ENCODE data around the gene KDM2B.

KDM2B gene

DNA sequence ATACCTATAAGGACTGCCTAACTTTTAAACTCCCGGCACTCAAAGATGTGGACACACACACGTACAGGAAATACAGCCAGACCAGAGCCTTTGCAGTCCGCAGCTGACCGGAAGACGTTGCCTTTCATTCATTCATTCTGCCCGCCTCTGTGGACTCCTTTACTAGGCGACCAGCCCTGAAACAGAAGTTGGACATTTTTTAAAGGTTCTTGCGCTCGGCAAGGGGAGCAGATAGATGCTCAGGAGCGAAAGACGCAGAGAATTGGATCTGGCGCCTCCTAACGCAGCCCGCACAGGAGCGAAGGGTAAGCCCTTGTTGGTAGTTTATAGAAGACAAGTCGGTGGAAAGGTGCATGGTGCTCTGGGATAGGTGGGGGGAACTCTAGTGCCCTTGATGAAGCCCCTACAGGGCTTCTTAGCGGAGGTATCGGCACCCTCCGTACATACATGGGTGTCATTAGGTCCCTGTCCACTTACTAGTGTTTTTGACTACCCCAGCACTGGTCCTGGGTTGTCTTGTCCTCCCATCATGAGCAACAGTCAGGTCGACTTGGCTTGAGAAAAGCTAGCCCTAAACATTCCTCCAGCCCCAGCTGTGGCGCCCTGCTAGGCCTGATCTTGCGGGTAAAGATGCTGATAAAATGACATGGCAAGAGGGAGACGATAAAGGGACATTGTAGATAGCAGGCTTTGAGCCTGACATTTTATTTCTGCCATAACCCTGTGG is at the start of gene KDM2B:
TSS of gene KDM2B (minus strand) at position 65 of the 727 bp plus-strand sequence. CDS start 112 bp downstream, outside the sequence.
- Mint-ChIP-seq H3K27ac (peak within 1 kb of the TSS; percentile 98), H3K36me3 (no peaks in the 10 kb centered on the region), H3K27me3 (no peaks in the 10 kb centered on the region), H3K9me3 (ENCODE audit: low read depth) (no peaks in the 10 kb centered on the region), H3K4me1 (ENCODE audit: low read depth) (peaks cover 42% of the 10 kb centered on the region), H3K4me3 (peak within 1 kb of the TSS; percentile 97)

DNA sequence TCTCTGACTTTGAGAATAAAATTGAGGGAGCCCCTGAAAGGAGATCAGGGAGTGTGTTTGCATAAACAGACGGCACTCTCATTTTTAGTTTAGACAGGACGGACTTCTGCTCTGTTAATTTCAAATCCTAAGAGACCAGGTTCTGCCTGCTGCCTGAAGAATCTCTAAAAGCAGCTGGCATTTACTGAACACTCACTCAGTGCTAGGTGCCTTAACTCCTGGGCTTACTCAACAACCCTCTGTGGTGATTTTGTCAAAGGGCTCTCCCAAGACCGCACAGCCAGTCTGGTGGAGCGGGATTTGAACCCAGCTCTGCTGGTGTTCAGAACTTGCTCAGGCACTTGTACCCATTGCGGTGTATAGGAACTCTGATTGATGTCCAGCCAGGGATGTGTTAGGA is 47.7 kb upstream of the KDM2B start:
- Mint-ChIP-seq H3K4me1 (ENCODE audit: low read depth) (peaks cover 62% of the 10 kb centered on the region), H3K27me3 (no peaks in the 10 kb centered on the region), H3K27ac (peak overlapping the region; percentile 97), H3K9me3 (ENCODE audit: low read depth) (no peaks in the 10 kb centered on the region), H3K4me3 (peak overlapping the region; percentile 94), H3K36me3 (peaks cover 9% of the 10 kb centered on the region)

DNA sequence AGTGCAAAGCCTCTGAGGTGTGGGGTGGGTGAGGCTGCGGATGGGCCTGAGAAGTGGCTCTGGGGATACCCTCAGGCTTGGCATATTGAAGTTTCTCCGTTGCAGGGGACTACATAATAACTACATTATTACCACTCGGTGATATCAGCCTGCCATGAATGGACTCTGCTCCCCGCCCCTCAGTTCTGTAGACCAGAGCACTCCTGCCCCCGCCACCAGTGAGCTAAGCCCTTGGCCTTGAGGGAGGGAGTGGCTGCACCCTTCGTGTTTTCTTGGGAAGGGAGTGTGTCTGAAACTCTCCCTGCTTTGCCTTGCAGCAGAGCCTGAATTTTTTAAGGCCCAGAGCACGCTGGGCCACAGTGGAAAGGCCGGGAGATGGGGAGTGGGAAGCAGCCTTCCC is 47.2 kb upstream of the KDM2B start:
- H3K9me3 Mint-ChIP-seq (ENCODE audit: low read depth) = no peaks in the 10 kb centered on the region
- H3K36me3 Mint-ChIP-seq = peaks cover 9% of the 10 kb centered on the region
- H3K4me3 Mint-ChIP-seq = peak overlapping the region; percentile 94
- H3K27ac Mint-ChIP-seq = peak overlapping the region; percentile 97
- H3K4me1 Mint-ChIP-seq (ENCODE audit: low read depth) = peaks cover 59% of the 10 kb centered on the region
- no peaks in the 10 kb centered on the region for H3K27me3 Mint-ChIP-seq

DNA sequence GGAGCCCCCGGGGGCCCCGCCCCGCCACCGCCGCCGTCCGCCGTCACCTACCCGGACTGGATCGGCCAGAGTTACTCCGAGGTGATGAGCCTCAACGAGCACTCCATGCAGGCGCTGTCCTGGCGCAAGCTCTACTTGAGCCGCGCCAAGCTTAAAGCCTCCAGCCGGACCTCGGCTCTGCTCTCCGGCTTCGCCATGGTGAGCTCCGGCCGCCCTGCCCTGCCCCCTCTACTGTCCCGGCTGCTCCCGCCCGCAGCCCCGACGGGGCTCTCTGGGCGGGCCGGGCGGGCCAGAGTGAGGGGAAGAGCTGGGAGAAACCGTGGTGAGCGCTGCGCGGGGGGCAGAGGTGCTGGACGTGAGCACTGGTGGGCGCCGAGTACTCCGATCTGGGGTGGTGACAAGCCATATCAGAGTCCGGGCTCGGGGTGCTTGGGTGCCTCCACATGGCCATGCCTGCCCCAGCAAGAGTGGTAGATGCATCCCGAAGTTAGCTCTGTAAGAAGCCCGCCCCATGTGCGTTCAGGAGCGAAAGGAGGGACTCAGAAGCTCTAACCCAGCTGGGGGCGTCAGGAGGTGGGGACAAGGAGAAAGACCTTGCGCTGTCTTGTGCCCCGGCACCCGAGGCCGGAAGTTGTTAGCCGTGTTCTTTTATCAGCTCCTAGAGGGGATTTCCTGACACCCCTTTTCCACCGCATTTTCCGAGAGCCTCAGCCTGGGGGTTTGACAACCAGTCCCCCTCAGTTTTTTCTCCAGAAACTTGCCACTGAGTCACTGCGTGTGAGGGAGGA is 46.2 kb upstream of the KDM2B start:
- peaks cover 50% of the 10 kb centered on the region for H3K4me1 Mint-ChIP-seq (ENCODE audit: low read depth)
- H3K9me3 Mint-ChIP-seq (ENCODE audit: low read depth) = no peaks in the 10 kb centered on the region
- H3K27ac Mint-ChIP-seq = peak overlapping the region; percentile 97
- peak overlapping the region; percentile 94 for H3K4me3 Mint-ChIP-seq
- H3K36me3 Mint-ChIP-seq = peaks cover 7% of the 10 kb centered on the region
- H3K27me3 Mint-ChIP-seq = no peaks in the 10 kb centered on the region

DNA sequence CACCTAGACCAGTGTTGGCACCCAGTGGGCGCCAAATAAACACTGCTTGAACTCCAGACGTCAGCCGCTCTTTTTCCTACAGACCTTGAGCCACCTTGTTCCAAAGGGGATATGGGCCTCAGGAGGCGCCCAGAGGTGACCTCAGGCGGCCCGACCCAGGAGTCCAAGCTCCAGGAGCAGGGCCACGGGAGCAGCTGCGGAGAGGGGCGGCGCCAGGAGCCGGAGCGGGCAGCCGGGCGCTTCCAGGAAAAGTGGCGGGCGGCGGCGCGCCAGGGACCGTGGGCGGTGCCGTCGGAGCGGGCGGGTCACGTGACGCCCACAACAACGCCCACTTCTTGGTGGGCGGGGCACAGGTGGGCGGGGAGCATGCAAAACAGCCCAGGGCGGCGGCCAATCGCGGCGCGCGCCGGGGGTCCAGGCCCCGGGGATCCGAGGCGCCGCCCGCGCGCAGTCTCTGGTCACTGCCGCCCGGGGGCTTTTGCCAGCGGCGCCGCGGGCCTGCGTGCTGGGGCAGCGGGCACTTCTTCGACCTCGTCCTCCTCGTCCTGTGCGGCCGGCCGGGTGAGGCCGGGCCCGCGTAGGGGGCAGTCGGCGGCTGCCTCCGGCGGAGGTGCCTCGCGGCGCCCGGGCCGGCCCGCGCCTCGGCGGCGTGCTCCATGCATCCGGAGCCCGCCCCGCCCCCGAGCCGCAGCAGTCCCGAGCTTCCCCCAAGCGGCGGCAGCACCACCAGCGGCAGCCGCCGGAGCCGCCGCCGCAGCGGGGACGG is 45.4 kb upstream of the KDM2B start, which contains the start of gene ORAI1:
TSS of gene ORAI1 (plus strand) at position 444 of the 766 bp plus-strand sequence.
- peaks cover 44% of the 10 kb centered on the region for H3K4me1 Mint-ChIP-seq (ENCODE audit: low read depth)
- H3K27ac Mint-ChIP-seq = peak within 1 kb of the TSS; percentile 97
- H3K4me3 Mint-ChIP-seq = peak within 1 kb of the TSS; percentile 94
- no peaks in the 10 kb centered on the region for H3K27me3 Mint-ChIP-seq
- H3K9me3 Mint-ChIP-seq (ENCODE audit: low read depth) = no peaks in the 10 kb centered on the region
- H3K36me3 Mint-ChIP-seq = peaks cover 6% of the 10 kb centered on the region

DNA sequence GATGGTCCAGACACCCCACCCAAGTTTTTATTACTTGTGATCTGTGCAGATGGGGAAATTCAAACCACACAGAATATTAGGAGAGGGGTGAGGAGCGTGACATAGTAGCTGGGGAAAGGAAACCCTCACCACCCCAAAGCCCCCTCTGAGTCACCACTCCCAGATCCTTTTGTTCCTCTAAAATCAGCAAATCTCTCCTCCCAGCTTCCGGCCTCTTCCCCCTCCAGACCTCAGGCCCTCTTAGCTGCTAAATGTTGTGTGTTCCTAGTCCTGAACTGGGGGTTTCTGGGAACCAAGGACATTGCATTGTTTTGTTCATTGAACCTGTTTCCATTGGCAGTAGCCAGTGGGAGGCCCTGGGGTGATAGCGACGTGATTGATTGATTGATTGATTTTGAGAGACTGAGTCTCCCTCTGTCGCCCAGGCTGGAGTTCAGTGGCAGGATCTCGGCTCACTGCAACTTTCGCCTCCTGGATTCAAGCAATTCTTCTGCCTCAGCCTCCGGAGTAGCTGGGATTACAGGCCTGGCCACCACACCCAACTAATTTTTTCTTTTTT is 39.6 kb upstream of the KDM2B start:
- no peak overlapping the region for H3K27ac Mint-ChIP-seq
- no peaks in the 10 kb centered on the region for H3K27me3 Mint-ChIP-seq
- H3K9me3 Mint-ChIP-seq (ENCODE audit: low read depth) = no peaks in the 10 kb centered on the region
- peaks cover 4% of the 10 kb centered on the region for H3K36me3 Mint-ChIP-seq
- no peak overlapping the region for H3K4me3 Mint-ChIP-seq
- H3K4me1 Mint-ChIP-seq (ENCODE audit: low read depth) = peaks cover 13% of the 10 kb centered on the region

DNA sequence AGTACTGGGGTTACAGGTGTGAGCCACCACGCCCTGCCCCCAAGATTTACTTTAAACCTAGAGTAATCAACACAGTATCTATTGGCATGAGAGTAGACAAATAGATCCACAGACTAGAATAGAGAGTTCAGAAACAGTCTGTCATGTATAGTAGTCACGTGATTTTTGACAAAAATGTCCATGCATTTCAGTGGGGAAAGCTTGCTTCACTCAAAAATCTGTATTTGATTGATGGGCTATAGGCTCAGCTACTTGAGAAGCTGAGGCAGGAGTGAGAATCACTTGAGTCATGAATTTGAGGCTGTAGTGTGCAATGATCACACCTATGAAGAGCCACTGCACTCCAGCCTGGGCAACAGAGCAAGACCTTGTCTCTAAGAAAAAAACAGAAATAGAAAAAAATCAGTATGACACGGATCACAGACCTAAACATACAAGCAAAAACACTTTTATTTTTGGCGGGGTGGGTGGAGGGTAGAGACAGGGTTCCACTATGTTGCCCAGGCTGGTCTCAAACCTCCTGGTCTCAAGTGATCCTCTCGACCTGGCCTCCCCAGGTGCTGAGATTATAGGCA is 37.9 kb upstream of the KDM2B start:
- Mint-ChIP-seq H3K27me3 (no peaks in the 10 kb centered on the region), H3K4me3 (no peak overlapping the region), H3K9me3 (ENCODE audit: low read depth) (no peaks in the 10 kb centered on the region), H3K36me3 (peaks cover 4% of the 10 kb centered on the region), H3K27ac (no peak overlapping the region), H3K4me1 (ENCODE audit: low read depth) (peaks cover 6% of the 10 kb centered on the region)

DNA sequence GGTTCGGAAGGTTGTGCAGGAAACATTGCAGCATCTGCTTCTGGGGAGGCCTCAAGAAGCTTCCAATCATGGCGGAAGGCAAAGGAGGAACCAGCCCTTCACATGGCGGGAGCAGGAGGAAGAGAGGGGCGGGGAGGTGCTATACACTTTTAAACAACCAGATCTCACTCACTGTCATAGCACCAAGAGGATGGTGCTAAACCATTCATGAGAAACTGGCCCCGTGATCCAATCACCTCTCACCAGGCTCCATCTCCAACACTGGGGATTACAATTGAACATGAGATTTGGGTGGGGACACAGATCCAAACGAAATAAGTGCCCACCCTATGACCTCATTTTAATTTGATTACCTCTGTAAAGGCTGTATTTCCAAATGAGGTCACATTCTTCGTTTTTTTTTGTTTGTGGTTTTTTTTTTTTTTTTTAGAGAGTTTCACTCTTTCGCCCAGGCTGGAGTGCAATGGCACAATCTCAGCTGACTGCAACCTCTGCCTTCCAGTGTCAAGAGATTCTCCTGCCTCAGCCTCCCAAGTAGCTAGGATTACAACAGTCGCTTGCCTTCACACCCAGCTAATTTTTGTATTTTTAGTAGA is 34.1 kb upstream of the KDM2B start:
- H3K27ac Mint-ChIP-seq = no peak overlapping the region
- H3K27me3 Mint-ChIP-seq = no peaks in the 10 kb centered on the region
- H3K36me3 Mint-ChIP-seq = peaks cover 4% of the 10 kb centered on the region
- peaks cover 4% of the 10 kb centered on the region for H3K4me1 Mint-ChIP-seq (ENCODE audit: low read depth)
- H3K9me3 Mint-ChIP-seq (ENCODE audit: low read depth) = no peaks in the 10 kb centered on the region
- no peak overlapping the region for H3K4me3 Mint-ChIP-seq

DNA sequence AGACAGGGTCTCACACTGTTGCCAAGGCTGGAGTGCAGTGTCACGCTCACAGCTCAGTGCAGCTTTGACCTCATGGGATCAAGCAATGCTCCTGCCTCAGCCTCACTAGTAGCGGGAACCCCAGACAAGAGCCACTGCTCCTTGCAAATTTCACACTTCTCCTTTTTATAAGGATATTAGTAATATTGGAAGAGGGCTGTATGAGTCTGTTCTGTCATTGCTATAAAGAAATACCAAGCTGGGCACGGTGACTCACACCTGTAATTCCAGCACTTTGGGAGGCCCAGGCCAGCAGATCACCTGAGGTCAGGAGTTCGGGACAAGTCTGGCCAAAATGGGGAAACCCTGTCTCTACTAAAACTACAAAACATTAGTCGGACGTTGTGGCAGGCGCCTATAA is 32.6 kb upstream of the KDM2B start:
- no peaks in the 10 kb centered on the region for H3K27me3 Mint-ChIP-seq
- no peaks in the 10 kb centered on the region for H3K4me1 Mint-ChIP-seq (ENCODE audit: low read depth)
- no peaks in the 10 kb centered on the region for H3K36me3 Mint-ChIP-seq
- H3K4me3 Mint-ChIP-seq = no peak overlapping the region
- H3K9me3 Mint-ChIP-seq (ENCODE audit: low read depth) = no peaks in the 10 kb centered on the region
- H3K27ac Mint-ChIP-seq = no peak overlapping the region

DNA sequence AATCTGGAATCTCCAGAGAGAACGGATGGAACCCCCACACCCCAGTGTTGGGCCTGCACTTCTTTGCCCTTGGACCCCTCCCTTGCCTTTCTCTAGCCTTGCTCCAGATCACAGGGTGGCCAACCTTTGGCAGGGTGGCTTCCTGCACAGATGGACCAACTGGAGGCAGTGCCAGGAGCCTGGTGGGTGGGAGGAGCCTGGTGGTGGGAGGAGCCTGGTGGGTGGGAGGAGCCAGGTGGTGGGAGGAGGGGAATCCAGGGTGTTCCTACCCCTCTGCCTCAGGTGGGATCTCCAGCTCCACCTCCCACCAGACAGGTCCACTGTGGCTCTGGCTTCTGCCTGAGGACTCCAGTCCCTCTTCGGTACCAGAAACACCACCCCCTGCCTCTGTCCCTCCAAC is 30.5 kb upstream of the KDM2B start:
- Mint-ChIP-seq H3K9me3 (ENCODE audit: low read depth) (no peaks in the 10 kb centered on the region), H3K27me3 (no peaks in the 10 kb centered on the region), H3K27ac (no peak overlapping the region), H3K4me3 (no peak overlapping the region), H3K36me3 (no peaks in the 10 kb centered on the region), H3K4me1 (ENCODE audit: low read depth) (no peaks in the 10 kb centered on the region)

DNA sequence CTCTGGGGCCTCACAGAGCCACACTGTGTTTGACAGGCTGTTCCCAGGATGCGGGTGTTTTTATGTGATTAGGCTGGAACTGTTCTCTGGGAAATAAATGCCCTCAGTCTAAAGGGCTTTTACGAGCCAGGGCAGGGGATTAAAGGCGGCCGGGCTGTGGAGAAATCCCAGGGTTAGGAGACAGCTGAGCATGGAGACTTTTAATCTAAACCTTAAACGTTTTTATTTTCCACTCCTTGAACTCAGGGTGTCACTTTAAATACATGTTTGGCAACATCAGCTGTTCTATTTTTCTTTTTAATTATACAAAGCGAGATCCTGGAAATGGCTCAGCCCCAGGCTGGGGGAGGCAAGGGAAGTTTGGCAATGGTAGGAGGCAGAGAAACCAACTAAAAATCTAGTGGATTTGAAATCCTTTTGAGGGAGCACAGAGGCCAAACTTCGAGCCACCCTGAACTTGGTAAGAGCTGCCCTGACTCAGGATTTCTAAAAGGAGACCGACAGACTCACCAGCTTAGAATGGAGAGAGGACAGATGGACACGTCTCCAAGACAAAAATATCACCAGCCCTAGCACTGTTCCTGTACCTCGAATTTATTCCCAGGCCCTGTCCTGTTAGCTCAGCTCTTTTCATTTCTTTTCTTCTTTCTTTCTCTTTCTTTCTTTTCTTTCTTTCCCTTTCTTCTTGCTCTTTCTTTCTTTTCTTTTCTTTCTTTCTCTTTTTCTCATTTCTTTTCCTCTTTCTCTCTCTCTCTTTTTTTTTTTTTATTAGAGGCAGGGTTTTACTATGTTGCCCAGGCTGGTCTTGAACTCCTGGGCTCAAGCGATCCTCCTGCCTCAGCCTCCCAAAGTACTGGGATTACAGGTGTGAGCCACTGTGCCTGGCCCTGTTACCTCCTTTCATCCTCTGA is 29.7 kb upstream of the KDM2B start:
- no peak overlapping the region for H3K27ac Mint-ChIP-seq
- no peaks in the 10 kb centered on the region for H3K27me3 Mint-ChIP-seq
- no peaks in the 10 kb centered on the region for H3K4me1 Mint-ChIP-seq (ENCODE audit: low read depth)
- no peaks in the 10 kb centered on the region for H3K9me3 Mint-ChIP-seq (ENCODE audit: low read depth)
- H3K4me3 Mint-ChIP-seq = no peak overlapping the region
- H3K36me3 Mint-ChIP-seq = no peaks in the 10 kb centered on the region

DNA sequence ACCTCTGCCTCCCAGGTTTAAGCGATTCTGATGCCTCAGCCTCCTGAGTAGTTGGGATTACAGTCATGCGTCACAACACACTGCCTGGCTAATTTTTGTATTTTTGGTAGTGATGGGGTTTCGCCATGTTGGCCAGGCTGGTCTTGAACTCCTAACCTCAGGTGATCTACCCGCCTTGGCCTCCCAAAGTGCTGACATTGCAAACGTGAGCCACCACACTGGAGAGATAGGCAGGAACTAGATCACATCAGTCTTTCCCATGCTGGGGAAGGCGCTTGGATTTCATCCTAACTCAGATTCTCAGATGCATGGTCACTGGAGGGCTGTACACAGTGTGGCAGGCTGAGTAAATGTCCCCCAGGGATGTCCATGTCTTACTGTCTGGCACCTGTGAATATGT is 27.5 kb upstream of the KDM2B start:
- Mint-ChIP-seq H3K4me1 (ENCODE audit: low read depth) (no peaks in the 10 kb centered on the region), H3K9me3 (ENCODE audit: low read depth) (no peaks in the 10 kb centered on the region), H3K27me3 (no peaks in the 10 kb centered on the region), H3K36me3 (no peaks in the 10 kb centered on the region), H3K27ac (no peak overlapping the region), H3K4me3 (no peak overlapping the region)

DNA sequence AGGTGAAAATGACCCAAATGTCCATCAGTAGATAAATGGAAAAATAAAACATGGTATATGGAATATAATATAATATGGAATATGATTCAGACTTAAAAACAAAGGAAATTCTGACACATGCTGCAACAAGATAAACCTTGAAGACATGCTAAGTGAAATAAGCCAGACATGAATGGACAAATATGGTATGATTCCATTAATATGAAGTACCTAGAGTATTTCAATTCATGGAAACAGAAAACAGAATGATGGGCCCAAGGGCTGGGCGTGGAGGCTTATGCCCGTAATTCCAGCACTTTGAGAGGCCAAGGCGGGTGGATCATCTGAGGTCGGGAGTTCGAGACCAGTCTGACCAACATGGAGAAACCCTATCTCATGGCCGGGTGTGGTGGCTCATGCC is 22.8 kb upstream of the KDM2B start:
- Mint-ChIP-seq H3K27ac (peak overlapping the region; percentile 41), H3K9me3 (ENCODE audit: low read depth) (no peaks in the 10 kb centered on the region), H3K36me3 (no peaks in the 10 kb centered on the region), H3K4me3 (no peak overlapping the region), H3K27me3 (no peaks in the 10 kb centered on the region), H3K4me1 (ENCODE audit: low read depth) (peaks cover 1% of the 10 kb centered on the region)
